AG04449 (cell line): ENCODE data around the gene VSTM2B.

ENCODE experiments used
- CTCF ChIA-PET: fragments of 350-600 bp; formaldehyde crosslinking; extraction: SDS; loops from one replicate; lab custom pipeline; 2021; ENCODE audit warnings: antibody characterized with exemption; lab: Yijun Ruan, JAX
- POLR2A ChIA-PET: fragments of 400-600, 350-600 bp; formaldehyde crosslinking; extraction: SDS; loops from one replicate; lab custom pipeline; 2020; ENCODE audit warnings: antibody characterized with exemption, inconsistent platforms; lab: Yijun Ruan, JAX
- DNase-seq: peaks from one replicate; pipeline ENCODE4 v3.0.0-alpha.2; 2010; ENCODE audit warnings: low read depth, low spot score
- H3K4me3 ChIP-seq: 2 replicates; pipeline ENCODE4 v1.5.1; 2011; ENCODE audit warnings: low read depth, mild to moderate bottlenecking, control low read depth, low read length
- TF ChIP-seq, protein P1 (sequence below): IDR thresholded peaks from one replicate; pipeline ENCODE4 v1.5.1; 2011; ENCODE audit warnings: mild to moderate bottlenecking, moderate library complexity, low read length, control low read depth, inconsistent platforms; ENCODE audit not compliant: insufficient read depth; ENCODE audit errors: missing control alignments

The VSTM2B gene

DNA sequence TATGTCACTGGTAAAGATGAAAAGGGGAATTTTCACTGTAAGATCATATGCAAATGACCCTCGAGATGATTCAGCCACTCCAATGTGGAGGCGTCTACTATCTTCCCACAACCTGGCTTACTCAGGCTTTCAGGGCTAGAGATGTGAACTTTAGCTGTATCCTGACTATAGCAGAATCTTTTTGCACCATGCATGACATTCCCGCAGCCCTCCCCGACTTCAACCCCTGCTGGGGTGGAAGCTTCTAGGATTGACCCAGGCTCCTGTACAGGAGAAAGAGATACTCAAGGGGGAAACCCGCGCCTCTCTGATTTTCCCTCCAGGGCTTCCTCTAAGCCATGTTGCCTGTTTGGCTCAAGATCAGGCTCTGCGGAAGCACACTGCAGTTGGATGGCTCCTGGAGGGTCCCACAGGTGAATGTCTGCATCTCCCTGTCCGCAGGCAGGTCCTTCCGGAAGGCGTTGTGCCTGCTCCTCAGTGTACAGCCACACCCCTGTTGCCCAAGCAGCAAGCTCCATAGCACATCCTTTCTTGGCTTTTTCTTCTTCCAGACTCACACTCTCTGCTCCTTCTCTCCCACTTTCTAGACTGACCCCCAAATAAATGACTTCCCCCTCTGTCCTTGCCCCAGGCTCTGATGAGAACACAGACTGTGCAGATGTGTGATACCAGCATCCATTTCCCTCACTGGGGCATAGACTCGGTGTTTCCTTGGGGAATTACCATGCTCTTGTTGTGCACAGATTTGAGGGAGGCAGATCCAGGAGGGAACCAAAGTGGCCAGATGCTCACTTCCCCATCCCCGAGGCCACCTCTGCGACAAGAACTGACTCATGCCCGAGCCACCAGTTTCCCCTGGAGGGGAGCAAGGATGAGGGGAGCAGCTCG, 51.2 kb downstream of the VSTM2B start:
- no peak for DNase-seq
- ChIA-PET POLR2A (no interaction called here), CTCF (no interaction called here)
- TF ChIP-seq, protein P1, sequence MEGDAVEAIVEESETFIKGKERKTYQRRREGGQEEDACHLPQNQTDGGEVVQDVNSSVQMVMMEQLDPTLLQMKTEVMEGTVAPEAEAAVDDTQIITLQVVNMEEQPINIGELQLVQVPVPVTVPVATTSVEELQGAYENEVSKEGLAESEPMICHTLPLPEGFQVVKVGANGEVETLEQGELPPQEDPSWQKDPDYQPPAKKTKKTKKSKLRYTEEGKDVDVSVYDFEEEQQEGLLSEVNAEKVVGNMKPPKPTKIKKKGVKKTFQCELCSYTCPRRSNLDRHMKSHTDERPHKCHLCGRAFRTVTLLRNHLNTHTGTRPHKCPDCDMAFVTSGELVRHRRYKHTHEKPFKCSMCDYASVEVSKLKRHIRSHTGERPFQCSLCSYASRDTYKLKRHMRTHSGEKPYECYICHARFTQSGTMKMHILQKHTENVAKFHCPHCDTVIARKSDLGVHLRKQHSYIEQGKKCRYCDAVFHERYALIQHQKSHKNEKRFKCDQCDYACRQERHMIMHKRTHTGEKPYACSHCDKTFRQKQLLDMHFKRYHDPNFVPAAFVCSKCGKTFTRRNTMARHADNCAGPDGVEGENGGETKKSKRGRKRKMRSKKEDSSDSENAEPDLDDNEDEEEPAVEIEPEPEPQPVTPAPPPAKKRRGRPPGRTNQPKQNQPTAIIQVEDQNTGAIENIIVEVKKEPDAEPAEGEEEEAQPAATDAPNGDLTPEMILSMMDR: no peak
- no peak overlapping the region for H3K4me3 ChIP-seq

DNA sequence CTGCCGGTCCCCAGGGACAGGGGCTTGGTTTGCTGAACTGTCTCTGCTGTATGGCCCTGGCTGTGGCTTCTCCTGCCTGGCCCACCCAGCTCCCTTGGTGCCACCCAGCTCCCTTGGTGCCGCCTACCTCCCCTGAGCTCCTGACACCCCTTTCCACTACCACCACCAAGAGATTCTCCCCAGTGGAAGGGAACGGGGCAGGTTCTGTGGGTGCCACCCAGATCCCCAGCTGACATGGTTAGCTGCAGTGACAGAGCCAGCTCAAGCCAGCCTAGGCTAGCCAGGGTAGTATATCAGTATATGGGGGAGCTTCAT, 51.8 kb downstream of the VSTM2B start:
- POLR2A ChIA-PET: no interaction called here
- CTCF ChIA-PET: no interaction called here
- no peak overlapping the region for H3K4me3 ChIP-seq
- no peak for DNase-seq
- TF ChIP-seq, protein P1: no peak

DNA sequence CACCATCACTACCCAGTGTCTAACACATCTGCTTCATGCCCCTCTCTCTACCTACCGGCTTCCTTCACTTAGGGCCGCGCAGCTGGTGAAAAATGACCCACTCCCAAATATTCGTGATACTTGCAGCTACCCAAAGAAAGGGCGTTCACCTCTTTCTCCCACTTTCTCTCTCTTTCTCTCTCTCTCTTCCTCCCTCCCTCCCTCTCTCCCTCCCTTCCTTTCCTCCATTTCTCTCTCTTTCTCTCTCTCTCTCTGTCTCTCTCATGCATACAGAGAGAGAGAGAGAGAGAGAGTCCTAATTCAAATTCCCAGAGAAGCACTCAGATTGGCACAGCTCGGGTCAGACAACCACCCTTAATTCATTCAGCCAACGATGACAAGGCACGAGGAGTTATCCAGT, 52.6 kb downstream of the VSTM2B start:
- H3K4me3 ChIP-seq: no peak overlapping the region
- POLR2A ChIA-PET: no interaction called here
- DNase-seq: no peak
- TF ChIP-seq, protein P1: no peak
- CTCF ChIA-PET: no interaction called here

DNA sequence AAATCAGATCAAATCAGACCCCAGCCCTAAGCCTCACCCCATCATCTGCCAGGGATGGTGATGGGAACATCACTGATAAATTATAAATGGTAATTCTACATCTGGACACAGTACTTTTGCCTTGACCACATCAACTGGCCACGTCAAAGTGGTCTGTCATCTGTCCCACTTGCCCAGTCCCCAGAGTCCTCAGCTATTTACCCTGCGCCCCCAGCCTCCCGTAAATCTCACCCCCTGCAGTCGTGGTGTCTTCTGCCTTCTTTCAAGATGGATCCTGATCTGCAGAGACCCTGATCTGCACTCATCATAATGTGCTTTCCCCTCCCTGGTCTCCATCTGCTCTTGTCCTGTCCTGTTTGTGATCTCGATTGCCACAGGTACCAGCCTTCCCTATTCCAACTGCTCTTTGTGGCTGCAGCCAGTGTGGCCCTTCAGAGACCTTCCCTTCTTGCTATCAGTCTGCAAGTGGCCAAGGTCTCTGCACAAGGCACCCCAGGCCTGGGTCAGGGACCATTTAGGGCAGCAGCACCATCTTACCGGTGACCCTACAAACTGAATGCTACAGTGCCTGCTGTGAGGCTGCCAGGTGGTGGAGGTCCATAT, 53.6 kb downstream of the VSTM2B start:
- POLR2A ChIA-PET: no interaction called here
- no peak for DNase-seq
- CTCF ChIA-PET: no interaction called here
- TF ChIP-seq, protein P1: no peak
- no peak overlapping the region for H3K4me3 ChIP-seq

DNA sequence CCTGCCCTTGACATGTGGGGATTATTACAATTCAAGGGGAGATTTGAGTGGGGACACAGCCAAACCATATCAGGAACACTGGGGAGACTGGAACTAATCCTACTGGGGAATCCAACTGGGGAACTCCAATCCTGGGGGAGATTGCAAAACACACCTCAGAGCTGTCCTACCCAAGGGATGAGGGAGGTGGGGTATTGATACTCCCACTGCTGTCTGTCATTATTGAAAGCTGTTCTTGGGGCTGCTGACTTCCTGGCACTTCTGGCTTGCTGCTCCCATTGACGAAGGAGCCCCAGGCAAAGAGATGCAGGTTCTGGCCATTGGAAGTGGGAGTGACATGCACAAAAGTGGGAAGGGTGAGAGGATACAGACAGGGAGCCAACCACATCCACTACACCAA, 55.6 kb downstream of the VSTM2B start:
- POLR2A ChIA-PET: no interaction called here
- TF ChIP-seq, protein P1: no peak
- CTCF ChIA-PET: no interaction called here
- H3K4me3 ChIP-seq: no peak overlapping the region
- no peak for DNase-seq
